Neural progenitor cell (in vitro differentiated cells): ENCODE measurements around the gene NDFIP2. TPM values are rescaled to one million over a fixed set of nuclear protein-coding genes. Genes with fewer than 3 reads are reported as not detected.
A peak's percentile ranks its signal among the peaks of the same experiment; 100 is the strongest.

Experiments used
- DNase-seq: peaks from one replicate; pipeline ENCODE4 v3.0.0-alpha.2; 2016; ENCODE audit warnings: low spot score
- H2AFZ ChIP-seq: fragments of 200-600 bp; sonication (generic); replicated peaks from 2 replicates; pipeline ENCODE4 v1.6.1; 2016; ENCODE audit warnings: antibody characterized with exemption
- H3F3A ChIP-seq: fragments of 200-600 bp; sonication (generic); 2 replicates; pipeline ENCODE4 v1.6.1; 2016; ENCODE audit warnings: antibody characterized with exemption, low read depth
- H3K27ac ChIP-seq: fragments of 200-600 bp; sonication (generic); 2 replicates; pipeline ENCODE4 v1.5.1; 2016; ENCODE audit warnings: mild to moderate bottlenecking
- H3K27me3 ChIP-seq: fragments of 200-600 bp; sonication (generic); 2 replicates; pipeline ENCODE4 v1.6.1; 2016; ENCODE audit warnings: mild to moderate bottlenecking, moderate library complexity
- H3K36me3 ChIP-seq: fragments of 200-600 bp; sonication (generic); 2 replicates; pipeline ENCODE4 v1.5.1; 2016
- H3K4me1 ChIP-seq: fragments of 200-600 bp; sonication (generic); 2 replicates; pipeline ENCODE4 v1.6.1; 2016; ENCODE audit warnings: mixed run types
- H3K4me2 ChIP-seq: fragments of 200-600 bp; sonication (generic); 2 replicates; pipeline ENCODE4 v1.6.1; 2016
- H3K4me3 ChIP-seq: fragments of 200-600 bp; sonication (generic); 2 replicates; pipeline ENCODE4 v1.5.1; 2016
- H3K79me2 ChIP-seq: fragments of 200-600 bp; sonication (generic); 2 replicates; pipeline ENCODE4 v1.6.1; 2016; ENCODE audit warnings: low read depth
- H3K9ac ChIP-seq: fragments of 200-600 bp; sonication (generic); 2 replicates; pipeline ENCODE4 v1.6.1; 2016
- H3K9me3 ChIP-seq: fragments of 200-600 bp; sonication (generic); 2 replicates; pipeline ENCODE4 v1.5.1; 2016; ENCODE audit warnings: low read depth
- H4K20me1 ChIP-seq: fragments of 200-600 bp; sonication (generic); 2 replicates; pipeline ENCODE4 v1.6.1; 2016; ENCODE audit warnings: low read depth
- H3K27ac Mint-ChIP-seq: 3 replicates; pipeline ENCODE4 v1.8.0; 2021; ENCODE audit warnings: mixed read lengths
- H3K27me3 Mint-ChIP-seq: 2 replicates; pipeline ENCODE4 v1.8.0; 2022; ENCODE audit warnings: low read depth, mild to moderate bottlenecking, inconsistent platforms, moderate library complexity, mixed read lengths; ENCODE audit not compliant: insufficient read depth
- H3K36me3 Mint-ChIP-seq: 3 replicates; pipeline ENCODE4 v1.8.0; 2021; ENCODE audit warnings: mixed read lengths
- H3K4me1 Mint-ChIP-seq: 3 replicates; pipeline ENCODE4 v1.8.0; 2021; ENCODE audit warnings: mixed read lengths
- H3K4me3 Mint-ChIP-seq: 3 replicates; pipeline ENCODE4 v1.8.0; 2021; ENCODE audit warnings: mild to moderate bottlenecking, moderate library complexity, mixed read lengths
- H3K9me3 Mint-ChIP-seq: 3 replicates; pipeline ENCODE4 v1.8.0; 2020; ENCODE audit warnings: mixed read lengths
- CTCF ChIP-seq: fragments of 200-600 bp; sonication (generic); IDR thresholded peaks from 2 replicates; pipeline ENCODE4 v1.5.1; 2017; ENCODE audit warnings: antibody characterized with exemption, mild to moderate bottlenecking
- EZH2 ChIP-seq: fragments of 200-600 bp; sonication (generic); IDR thresholded peaks from 2 replicates; pipeline ENCODE4 v1.6.1; 2017; ENCODE audit warnings: antibody characterized with exemption, mild to moderate bottlenecking, moderate library complexity
- EZH2phosphoT487 ChIP-seq: fragments of 200-600 bp; sonication (generic); IDR thresholded peaks from 2 replicates; pipeline ENCODE4 v1.6.1; 2017; ENCODE audit warnings: antibody characterized with exemption
- total RNA-seq: library from RNA; depleted of rRNA; stranded (reverse); fragments of >200 nt; gene quantifications from 2 replicates; pipeline ENCODE4 v1.2.3, GENCODE V29; 2015; ENCODE audit warnings: low replicate concordance

Gene NDFIP2
- total RNA-seq, 1 donor from 2014 or later = 25.4 TPM

GRCh38 chr13:79541426-79542049 lies 60.6 kb downstream of the NDFIP2 start:
- Mint-ChIP-seq H3K4me1 (peaks cover 14% of the 10 kb centered on the region), H3K4me3 (no peak overlapping the region), H3K27ac (no peak overlapping the region), H3K9me3 (peaks cover 3% of the 10 kb centered on the region), H3K36me3 (peaks cover 4% of the 10 kb centered on the region), H3K27me3 (peaks cover 2% of the 10 kb centered on the region)
- Histone ChIP-seq H3K27me3 (no peaks in the 10 kb centered on the region), H2AFZ (no peak overlapping the region), H3K79me2 (no peaks in the 10 kb centered on the region), H3K4me3 (no peak overlapping the region), H4K20me1 (no peaks in the 10 kb centered on the region), H3K27ac (no peak overlapping the region), H3K9ac (no peak overlapping the region), H3F3A (no peaks in the 10 kb centered on the region), H3K4me2 (no peak overlapping the region), H3K4me1 (no peaks in the 10 kb centered on the region), H3K9me3 (no peaks in the 10 kb centered on the region), H3K36me3 (no peaks in the 10 kb centered on the region)
- peak; percentile 95 for TF ChIP-seq CTCF
- no peak for TF ChIP-seq EZH2
- TF ChIP-seq EZH2phosphoT487 = no peak
- peak; percentile 40 for DNase-seq

GRCh38 chr13:79543883-79544282 lies 62.9 kb downstream of the NDFIP2 start:
- peak overlapping the region; percentile 27 for H3K27ac Mint-ChIP-seq
- H3F3A ChIP-seq = no peaks in the 10 kb centered on the region

DNA sequence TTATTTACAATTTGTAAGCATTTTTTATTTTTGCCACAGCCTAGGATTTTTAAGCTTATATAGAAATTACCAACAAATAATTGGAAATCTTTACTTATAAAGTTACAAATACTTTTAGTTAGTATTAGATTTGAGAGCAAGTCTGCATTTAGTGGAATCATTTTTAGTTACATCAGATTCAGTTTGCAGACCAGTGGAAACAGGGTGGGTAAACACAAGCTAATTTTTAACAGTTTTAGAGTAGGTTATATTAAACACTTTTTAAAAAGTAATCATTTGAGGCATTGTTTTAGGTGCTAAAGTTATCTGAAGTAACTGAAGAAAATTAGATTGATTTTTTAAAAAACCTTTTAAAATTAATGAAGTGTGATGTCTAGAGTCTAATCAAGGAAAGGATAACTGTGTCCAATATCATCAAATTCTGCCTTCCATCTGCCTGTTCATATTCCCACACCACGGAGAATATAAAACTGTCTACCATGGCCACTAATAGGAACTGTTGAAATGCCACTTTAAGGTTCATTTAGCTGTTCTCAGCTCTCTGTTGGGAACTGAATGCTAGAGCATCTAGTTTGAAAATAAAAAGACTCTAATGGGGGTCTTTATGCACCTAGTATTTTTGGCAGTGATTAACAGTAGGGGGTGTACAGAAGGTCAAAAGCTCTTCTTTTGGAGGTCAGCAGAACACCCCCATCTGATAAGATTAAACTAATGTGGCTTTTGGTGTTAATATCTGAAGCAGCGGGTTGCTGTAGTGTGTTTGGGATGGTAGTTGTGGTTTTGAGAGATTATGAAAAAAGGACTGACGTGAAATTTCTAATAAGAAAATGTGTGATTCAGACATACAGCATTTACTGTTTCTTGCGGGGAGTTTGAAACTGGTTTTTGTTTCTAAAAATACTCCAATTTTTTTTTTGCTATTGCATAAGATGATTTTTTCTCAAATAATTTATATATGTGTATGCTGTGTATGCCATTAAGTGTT lies 66.5 kb downstream of the NDFIP2 start:
- Histone ChIP-seq H2AFZ (no peak overlapping the region), H3K4me3 (no peak overlapping the region), H3K4me2 (peak overlapping the region; percentile 32), H3K9ac (no peak overlapping the region), H3K36me3 (no peaks in the 10 kb centered on the region), H3K27ac (no peak overlapping the region), H3K27me3 (no peaks in the 10 kb centered on the region), H3K9me3 (no peaks in the 10 kb centered on the region), H3K4me1 (peaks cover 9% of the 10 kb centered on the region), H4K20me1 (no peaks in the 10 kb centered on the region), H3F3A (no peaks in the 10 kb centered on the region), H3K79me2 (no peaks in the 10 kb centered on the region)
- Mint-ChIP-seq H3K36me3 (peaks cover 10% of the 10 kb centered on the region), H3K4me3 (peak overlapping the region; percentile 39), H3K9me3 (peaks cover 3% of the 10 kb centered on the region), H3K4me1 (peaks cover 42% of the 10 kb centered on the region), H3K27me3 (no peaks in the 10 kb centered on the region), H3K27ac (peak overlapping the region; percentile 36)
- TF ChIP-seq EZH2phosphoT487 = no peak
- no peak for TF ChIP-seq EZH2
- no peak for TF ChIP-seq CTCF
- DNase-seq = no peak

More at GRCh38 chr13:79543883-79544282, 62.9 kb downstream of the NDFIP2 start:
- H4K20me1 ChIP-seq = no peaks in the 10 kb centered on the region
- no peaks in the 10 kb centered on the region for H3K9me3 ChIP-seq
- H3K4me1 ChIP-seq = peaks cover 9% of the 10 kb centered on the region
- no peaks in the 10 kb centered on the region for H3K36me3 ChIP-seq
- no peak overlapping the region for H2AFZ ChIP-seq
- H3K79me2 ChIP-seq = no peaks in the 10 kb centered on the region
- Mint-ChIP-seq H3K4me1 (peaks cover 31% of the 10 kb centered on the region), H3K27me3 (no peaks in the 10 kb centered on the region), H3K9me3 (peaks cover 3% of the 10 kb centered on the region), H3K36me3 (peaks cover 4% of the 10 kb centered on the region), H3K4me3 (no peak overlapping the region)
- no peak overlapping the region for H3K27ac ChIP-seq
- TF ChIP-seq EZH2 = no peak
- no peak for TF ChIP-seq EZH2phosphoT487
- no peak for TF ChIP-seq CTCF
- no peaks in the 10 kb centered on the region for H3K27me3 ChIP-seq
- no peak overlapping the region for H3K4me2 ChIP-seq
- no peak for DNase-seq
- H3K9ac ChIP-seq = no peak overlapping the region
- H3K4me3 ChIP-seq = no peak overlapping the region
